Measurements from ENCODE around the gene CDS2. TPM values are rescaled to one million over a fixed set of nuclear protein-coding genes. Genes with fewer than 3 reads are reported as not detected.

The CDS2 gene
- total and polyA plus RNA-seq, 10 of the 15 experiments (the other 5 are each of a cell fraction or from before 2014, with no cell fraction given): 11.5 to 94.7 (median 23.1) TPM

GRCh38 chr20:5078399-5078958 is 48.3 kb upstream of the CDS2 start (continued):
- TF ChIP-seq JUND (IDR thresholded peaks at IDR 0.05; ENCODE audit: low read depth, low read length) (peak; percentile 75; the same call in 1 of the 2 replicates), ZNF217 (IDR thresholded peaks at IDR 0.05) (0 out of 2 replicates have a peak, but pooled peaks have one; percentile 64), MLLT1 (IDR thresholded peaks at IDR 0.05) (peak; percentile 92), NFYA (IDR thresholded peaks at IDR 0.05; ENCODE audit: borderline replicate concordance, low read depth, low read length) (no peak), SREBF1 (IDR thresholded peaks at IDR 0.05; ENCODE audit: low read length) (peak; percentile 44; the same call in 1 of the 2 replicates), TBL1XR1 (IDR thresholded peaks at IDR 0.05; ENCODE audit: low read depth, low read length) (peak; percentile 99), ZBTB4 (CRISPR knock-in tag; IDR thresholded peaks at IDR 0.05) (no peak), IKZF2 (IDR thresholded peaks at IDR 0.05) (peak; percentile 96), NRF1 (conservative IDR thresholded peaks at IDR 0.05; ENCODE audit: low read depth, low read length) (no peak), BCL11A (IDR thresholded peaks at IDR 0.05; ENCODE audit: low read depth, low read length) (peak; percentile 90), EGR1 (IDR thresholded peaks at IDR 0.05; ENCODE audit: borderline replicate concordance in 1 of 2, low read depth in 2 of 2, low read length in 2 of 2) (peak in 1 of 2 experiments; percentile 17; a peak in 1 of 3 replicates), RCOR1 (conservative IDR thresholded peaks at IDR 0.05; ENCODE audit: low read depth, low read length) (0 out of 2 replicates have a peak, but pooled peaks have one; percentile 76), IKZF1 (conservative IDR thresholded peaks at IDR 0.05) (peak; percentile 94), EZH2 (IDR thresholded peaks at IDR 0.05; ENCODE audit: borderline replicate concordance, control insufficient read depth, low read depth, low read length) (0 out of 2 replicates have a peak, but pooled peaks have one; percentile 43), ELK1 (IDR thresholded peaks at IDR 0.05; ENCODE audit: low read depth, low read length) (no peak), YY1 (IDR thresholded peaks at IDR 0.05; ENCODE audit: low read depth, low read length) (peak; percentile 62; the same call in 1 of the 2 replicates), RUNX3 (IDR thresholded peaks at IDR 0.05; ENCODE audit: low read length) (peak; percentile 96), RBBP5 (conservative IDR thresholded peaks at IDR 0.05) (no peak), EED (IDR thresholded peaks at IDR 0.05; ENCODE audit: low read depth) (peak; percentile 88), DPF2 (IDR thresholded peaks at IDR 0.05) (peak; percentile 88), SKIL (IDR thresholded peaks at IDR 0.05; ENCODE audit: low read depth, poor library complexity, severe bottlenecking) (peak; percentile 90), ZNF24 (IDR thresholded peaks at IDR 0.05) (peak; percentile 75), SMAD1 (IDR thresholded peaks at IDR 0.05; ENCODE audit: low read depth, partially characterized antibody) (peak; percentile 75), MAX (IDR thresholded peaks at IDR 0.05; ENCODE audit: low read depth, low read length) (peak; percentile 83; the same call in 1 of the 2 replicates)

Measured in GM12878 (cell line).